DOHH2 (cell line): Measurements from ENCODE around the gene COMT.

Experiments
- CTCF ChIP-seq: fragments of 200-600 bp; sonication (generic); IDR thresholded peaks from one replicate; pipeline ENCODE4 v1.5.1; 2014; ENCODE audit warnings: antibody characterized with exemption, mild to moderate bottlenecking, low read depth, low read length; ENCODE audit not compliant: poor library complexity, severe bottlenecking
- EZH2phosphoT487 ChIP-seq: fragments of 200-600 bp; sonication (generic); IDR thresholded peaks from 2 replicates; pipeline ENCODE4 v1.6.1; 2017; ENCODE audit warnings: borderline replicate concordance, mild to moderate bottlenecking, antibody characterized with exemption, low read length, moderate library complexity, mixed read lengths

- TF ChIP-seq CTCF (no peak), EZH2phosphoT487 (no peak)
Observed at GRCh38 chr22:19982991-19983578, 41.5 kb downstream of the COMT start.
